Activated T-helper 1 cell treated with anti-CD3 and anti-CD28 coated beads, Interleukin-12 subunit alpha, Interleukin-12 subunit beta, Interleukin-2, Interleukin-4 antibody, amounts not matched to agents 30 ng/mL and 10 ng/mL and 1 ng/mL, durations not matched to agents 14 hours and 24 hours and 36 hours (primary cell): Measurements from ENCODE around the gene KRT85. TPM values are rescaled to one million over a fixed set of nuclear protein-coding genes. Genes with fewer than 3 reads are reported as not detected.

Source experiments
- DNase-seq: peaks from one replicate; pipeline ENCODE4 v3.0.0; 2021; ENCODE audit warnings: low spot score
- H3K27ac Mint-ChIP-seq: one replicate; pipeline ENCODE4 v1.8.0; 2021; ENCODE audit warnings: mild to moderate bottlenecking, mixed read lengths
- H3K27me3 Mint-ChIP-seq: one replicate; pipeline ENCODE4 v1.8.0; 2022; ENCODE audit warnings: mild to moderate bottlenecking, moderate library complexity, mixed read lengths; ENCODE audit not compliant: insufficient read depth
- H3K36me3 Mint-ChIP-seq: one replicate; pipeline ENCODE4 v1.8.0; 2021; ENCODE audit warnings: low read depth, mixed read lengths
- H3K4me1 Mint-ChIP-seq: one replicate; pipeline ENCODE4 v1.8.0; 2021; ENCODE audit warnings: low read depth, mixed read lengths
- H3K4me3 Mint-ChIP-seq: one replicate; pipeline ENCODE4 v1.8.0; 2021; ENCODE audit warnings: mild to moderate bottlenecking, moderate library complexity, mixed read lengths
- H3K9me3 Mint-ChIP-seq: one replicate; pipeline ENCODE4 v1.8.0; 2021; ENCODE audit warnings: mixed read lengths
- intact Hi-C: fragments of 100-400 bp; cut with micrococcal nuclease; formaldehyde crosslinking; loops from one replicate; pipeline ENCODE4 v1.15.1; 2024
- total RNA-seq: library from RNA; stranded (reverse); gene quantifications from 2 replicates; pipeline ENCODE4 v1.2.3, GENCODE V29; 2022

The KRT85 gene
- total RNA-seq, 1 donor from 2014 or later = not detected

GRCh38 chr12:52390739-52391617 lies 23.7 kb upstream of the KRT85 start:
- no peaks in the 10 kb centered on the region for H3K4me1 Mint-ChIP-seq
- H3K4me3 Mint-ChIP-seq = no peak overlapping the region
- no peaks in the 10 kb centered on the region for H3K36me3 Mint-ChIP-seq
- H3K9me3 Mint-ChIP-seq = no peaks in the 10 kb centered on the region
- H3K27me3 Mint-ChIP-seq = peaks cover 9% of the 10 kb centered on the region
- intact Hi-C loops = no loop called here
- no peak for DNase-seq
- no peak overlapping the region for H3K27ac Mint-ChIP-seq

GRCh38 chr12:52389313-52390207 lies 22.3 kb upstream of the KRT85 start:
- intact Hi-C loops = no loop called here
- H3K4me3 Mint-ChIP-seq = no peak overlapping the region
- no peaks in the 10 kb centered on the region for H3K36me3 Mint-ChIP-seq
- H3K27ac Mint-ChIP-seq = no peak overlapping the region
- H3K4me1 Mint-ChIP-seq = no peaks in the 10 kb centered on the region
- H3K27me3 Mint-ChIP-seq = peaks cover 8% of the 10 kb centered on the region
- DNase-seq = no peak
- H3K9me3 Mint-ChIP-seq = no peaks in the 10 kb centered on the region

- H3K9me3 Mint-ChIP-seq = no peaks in the 10 kb centered on the region
- peaks cover 5% of the 10 kb centered on the region for H3K27me3 Mint-ChIP-seq
- intact Hi-C loops = no loop called here
- H3K4me3 Mint-ChIP-seq = no peak overlapping the region
- H3K4me1 Mint-ChIP-seq = peaks cover 4% of the 10 kb centered on the region
- H3K36me3 Mint-ChIP-seq = no peaks in the 10 kb centered on the region
- no peak overlapping the region for H3K27ac Mint-ChIP-seq
- no peak for DNase-seq
These were observed 20.6 kb upstream of the KRT85 start for GRCh38 chr12:52387859-52388258.

GRCh38 chr12:52385226-52385702 lies 18.0 kb upstream of the KRT85 start, which contains the start of gene KRT84:
Gene KRT84, minus strand, starts transcription at chr12:52385652. Its CDS starts 67 bp downstream, at chr12:52385585.
- H3K36me3 Mint-ChIP-seq = no peaks in the 10 kb centered on the region
- no peak within 1 kb of the TSS for H3K27ac Mint-ChIP-seq
- no peak within 1 kb of the TSS for H3K4me3 Mint-ChIP-seq
- intact Hi-C loops = no loop called here
- H3K9me3 Mint-ChIP-seq = no peaks in the 10 kb centered on the region
- peaks cover 13% of the 10 kb centered on the region for H3K27me3 Mint-ChIP-seq
- no peak for DNase-seq
- H3K4me1 Mint-ChIP-seq = peaks cover 15% of the 10 kb centered on the region

- Mint-ChIP-seq H3K36me3 (no peaks in the 10 kb centered on the region), H3K27me3 (peaks cover 13% of the 10 kb centered on the region), H3K27ac (no peak overlapping the region), H3K9me3 (no peaks in the 10 kb centered on the region), H3K4me3 (no peak overlapping the region), H3K4me1 (peaks cover 15% of the 10 kb centered on the region)
- intact Hi-C loops = no loop called here
- DNase-seq = no peak
These were observed 16.1 kb upstream of the KRT85 start for GRCh38 chr12:52383331-52383730.

GRCh38 chr12:52382854-52383253 lies 15.6 kb upstream of the KRT85 start:
- Mint-ChIP-seq H3K27me3 (peaks cover 13% of the 10 kb centered on the region), H3K4me3 (no peak overlapping the region), H3K27ac (no peak overlapping the region), H3K36me3 (no peaks in the 10 kb centered on the region), H3K4me1 (peaks cover 15% of the 10 kb centered on the region), H3K9me3 (no peaks in the 10 kb centered on the region)
- DNase-seq = no peak
- intact Hi-C loops = no loop called here

GRCh38 chr12:52381206-52381605 lies 13.9 kb upstream of the KRT85 start:
- no peak for DNase-seq
- Mint-ChIP-seq H3K27me3 (peaks cover 14% of the 10 kb centered on the region), H3K9me3 (no peaks in the 10 kb centered on the region), H3K36me3 (no peaks in the 10 kb centered on the region), H3K4me1 (peaks cover 15% of the 10 kb centered on the region), H3K27ac (no peak overlapping the region), H3K4me3 (no peak overlapping the region)
- intact Hi-C loops = no loop called here

GRCh38 chr12:52380271-52380694 lies 13.0 kb upstream of the KRT85 start:
- H3K27me3 Mint-ChIP-seq = peaks cover 16% of the 10 kb centered on the region
- peaks cover 15% of the 10 kb centered on the region for H3K4me1 Mint-ChIP-seq
- H3K27ac Mint-ChIP-seq = no peak overlapping the region
- DNase-seq = no peak
- intact Hi-C loops = no loop called here
- no peak overlapping the region for H3K4me3 Mint-ChIP-seq
- H3K36me3 Mint-ChIP-seq = no peaks in the 10 kb centered on the region
- no peaks in the 10 kb centered on the region for H3K9me3 Mint-ChIP-seq

GRCh38 chr12:52379536-52379935 lies 12.3 kb upstream of the KRT85 start:
- Mint-ChIP-seq H3K27ac (no peak overlapping the region), H3K4me1 (peaks cover 15% of the 10 kb centered on the region), H3K9me3 (no peaks in the 10 kb centered on the region), H3K36me3 (no peaks in the 10 kb centered on the region), H3K4me3 (no peak overlapping the region), H3K27me3 (peaks cover 16% of the 10 kb centered on the region)
- intact Hi-C loops = no loop called here
- DNase-seq = no peak

- H3K4me3 Mint-ChIP-seq = no peak overlapping the region
- peaks cover 16% of the 10 kb centered on the region for H3K27me3 Mint-ChIP-seq
- no peak overlapping the region for H3K27ac Mint-ChIP-seq
- H3K9me3 Mint-ChIP-seq = no peaks in the 10 kb centered on the region
- intact Hi-C loops = no loop called here
- DNase-seq = no peak
- H3K36me3 Mint-ChIP-seq = no peaks in the 10 kb centered on the region
- H3K4me1 Mint-ChIP-seq = peaks cover 13% of the 10 kb centered on the region
These were observed 10.8 kb upstream of the KRT85 start for GRCh38 chr12:52378091-52378490.

- Mint-ChIP-seq H3K36me3 (no peaks in the 10 kb centered on the region), H3K27me3 (peaks cover 10% of the 10 kb centered on the region), H3K9me3 (no peaks in the 10 kb centered on the region), H3K27ac (no peak overlapping the region), H3K4me1 (peaks cover 5% of the 10 kb centered on the region), H3K4me3 (no peak overlapping the region)
- no peak for DNase-seq
- intact Hi-C loops = no loop called here
These were observed 10.0 kb upstream of the KRT85 start for GRCh38 chr12:52377266-52377665.

- Mint-ChIP-seq H3K27me3 (peaks cover 19% of the 10 kb centered on the region), H3K27ac (no peak overlapping the region), H3K9me3 (no peaks in the 10 kb centered on the region), H3K4me1 (no peaks in the 10 kb centered on the region), H3K36me3 (no peaks in the 10 kb centered on the region), H3K4me3 (no peak overlapping the region)
- DNase-seq = peak; percentile 14
- intact Hi-C loops = loop anchor here (1.0 to 5.0 kb wide), 3 partner anchors 215 to 608 kb away; no protein-coding TSS in a partner anchor
These were observed 5.2 kb upstream of the KRT85 start for GRCh38 chr12:52372216-52373154.
